Myocyte (in vitro differentiated cells): ENCODE measurements around the gene HESX1. TPM values are rescaled to one million over a fixed set of nuclear protein-coding genes. Genes with fewer than 3 reads are reported as not detected.

Experiments
- total RNA-seq: library from RNA; depleted of rRNA; stranded (reverse); fragments of >200 nt; gene quantifications from 2 replicates; pipeline ENCODE4 v1.2.3, GENCODE V29; 2014

The HESX1 gene
- total RNA-seq, 1 donor from 2014 or later: 0.59 TPM

Other genes starting within 250 kb of the HESX1 start
- gene SPATA12, start 139.3 kb downstream of the HESX1 start, total RNA-seq: 0.19 TPM in 1 of 2 replicates, not detected in the other
- gene IL17RD, start 34.6 kb downstream of the HESX1 start, total RNA-seq: 0.56 and 0.73 TPM in 2 replicates
- 35.7 and 42.9 TPM in 2 replicates for gene APPL1, start 27.8 kb upstream of the HESX1 start, total RNA-seq
- gene ASB14, start 92.7 kb upstream of the HESX1 start, total RNA-seq: 0.05 and 5.6 TPM in 2 replicates